Measurements from ENCODE around the gene GRB10. TPM values are rescaled to one million over a fixed set of nuclear protein-coding genes. Genes with fewer than 3 reads are reported as not detected.

GRB10 gene
- total RNA-seq, 2 experiments from 2014 or later: 1.4 to 1.8 TPM

GRCh38 chr7:50814166-50814565, 31.5 kb upstream of the GRB10 start:
- ATAC-seq (ENCODE audit: low read depth): no peak
- H3K4me3 Mint-ChIP-seq: no peak overlapping the region
- POLR2A ChIA-PET: interaction anchor here (0.7 kb wide), 1 partner anchor 149 kb away, joined by 3 read pairs; no protein-coding TSS in a partner anchor

GRCh38 chr7:50812841-50813475, 30.3 kb upstream of the GRB10 start:
- DNase-seq (no peak), ATAC-seq (ENCODE audit: low read depth) (no peak)
- H3K4me1 Mint-ChIP-seq: no peaks in the 10 kb centered on the region
- POLR2A ChIA-PET: no interaction called here
- no peaks in the 10 kb centered on the region for H3K36me3 Mint-ChIP-seq
- H3K27ac Mint-ChIP-seq: no peak overlapping the region
- no peak overlapping the region for H3K4me3 Mint-ChIP-seq
- no peaks in the 10 kb centered on the region for H3K9me3 Mint-ChIP-seq
- peaks cover 13% of the 10 kb centered on the region for H3K27me3 Mint-ChIP-seq

More at GRCh38 chr7:50814166-50814565, 31.5 kb upstream of the GRB10 start:
- Mint-ChIP-seq H3K4me1 (no peaks in the 10 kb centered on the region), H3K27me3 (peaks cover 17% of the 10 kb centered on the region), H3K9me3 (no peaks in the 10 kb centered on the region), H3K27ac (no peak overlapping the region), H3K36me3 (no peaks in the 10 kb centered on the region)
- no peak for DNase-seq

GRCh38 chr7:50812094-50812493, 29.4 kb upstream of the GRB10 start:
- no peak for ATAC-seq (ENCODE audit: low read depth)
- no peak for DNase-seq
- H3K27me3 Mint-ChIP-seq: peaks cover 11% of the 10 kb centered on the region
- H3K36me3 Mint-ChIP-seq: no peaks in the 10 kb centered on the region
- no peaks in the 10 kb centered on the region for H3K9me3 Mint-ChIP-seq
- POLR2A ChIA-PET: no interaction called here
- H3K4me1 Mint-ChIP-seq: no peaks in the 10 kb centered on the region
- no peak overlapping the region for H3K27ac Mint-ChIP-seq
- no peak overlapping the region for H3K4me3 Mint-ChIP-seq

- Mint-ChIP-seq H3K4me3 (no peak overlapping the region), H3K36me3 (no peaks in the 10 kb centered on the region), H3K4me1 (peaks cover 8% of the 10 kb centered on the region), H3K9me3 (no peaks in the 10 kb centered on the region), H3K27me3 (peaks cover 8% of the 10 kb centered on the region), H3K27ac (no peak overlapping the region)
- ATAC-seq (ENCODE audit: low read depth) (no peak), DNase-seq (no peak)
- POLR2A ChIA-PET: no interaction called here
Measured at GRCh38 chr7:50808282-50808888, 25.7 kb upstream of the GRB10 start.

- no peak for ATAC-seq (ENCODE audit: low read depth)
- POLR2A ChIA-PET: no interaction called here
- H3K4me3 Mint-ChIP-seq: no peak overlapping the region
Measured at GRCh38 chr7:50807026-50807730, 24.5 kb upstream of the GRB10 start.

GRCh38 chr7:50806143-50806542, 23.4 kb upstream of the GRB10 start:
- DNase-seq (no peak), ATAC-seq (ENCODE audit: low read depth) (no peak)
- Mint-ChIP-seq H3K4me3 (no peak overlapping the region), H3K27ac (no peak overlapping the region), H3K4me1 (peaks cover 8% of the 10 kb centered on the region), H3K27me3 (peaks cover 12% of the 10 kb centered on the region), H3K9me3 (no peaks in the 10 kb centered on the region), H3K36me3 (no peaks in the 10 kb centered on the region)
- POLR2A ChIA-PET: no interaction called here

More at GRCh38 chr7:50807026-50807730, 24.5 kb upstream of the GRB10 start:
- no peak for DNase-seq
- Mint-ChIP-seq H3K27me3 (peaks cover 10% of the 10 kb centered on the region), H3K27ac (no peak overlapping the region), H3K36me3 (no peaks in the 10 kb centered on the region), H3K9me3 (no peaks in the 10 kb centered on the region), H3K4me1 (peaks cover 8% of the 10 kb centered on the region)

GRCh38 chr7:50805447-50806125, 22.9 kb upstream of the GRB10 start:
- Mint-ChIP-seq H3K9me3 (no peaks in the 10 kb centered on the region), H3K27ac (no peak overlapping the region), H3K27me3 (peaks cover 12% of the 10 kb centered on the region), H3K4me1 (peaks cover 8% of the 10 kb centered on the region), H3K4me3 (no peak overlapping the region), H3K36me3 (no peaks in the 10 kb centered on the region)
- POLR2A ChIA-PET: no interaction called here
- DNase-seq (no peak), ATAC-seq (ENCODE audit: low read depth) (no peak)

GRCh38 chr7:50803359-50804337, 21.0 kb upstream of the GRB10 start:
- Mint-ChIP-seq H3K27me3 (peaks cover 23% of the 10 kb centered on the region), H3K36me3 (no peaks in the 10 kb centered on the region), H3K4me3 (no peak overlapping the region), H3K9me3 (no peaks in the 10 kb centered on the region), H3K27ac (no peak overlapping the region), H3K4me1 (peaks cover 8% of the 10 kb centered on the region)
- DNase-seq (no peak), ATAC-seq (ENCODE audit: low read depth) (no peak)
- POLR2A ChIA-PET: no interaction called here

GRCh38 chr7:50801907-50802306, 19.2 kb upstream of the GRB10 start:
- no peaks in the 10 kb centered on the region for H3K9me3 Mint-ChIP-seq
- H3K4me1 Mint-ChIP-seq: peaks cover 8% of the 10 kb centered on the region
- POLR2A ChIA-PET: no interaction called here
- H3K4me3 Mint-ChIP-seq: no peak overlapping the region
- no peaks in the 10 kb centered on the region for H3K36me3 Mint-ChIP-seq
- H3K27me3 Mint-ChIP-seq: peaks cover 23% of the 10 kb centered on the region
- no peak for ATAC-seq (ENCODE audit: low read depth)
- DNase-seq: no peak
- H3K27ac Mint-ChIP-seq: no peak overlapping the region

GRCh38 chr7:50799873-50800272, 17.2 kb upstream of the GRB10 start:
- peaks cover 3% of the 10 kb centered on the region for H3K4me1 Mint-ChIP-seq
- H3K27ac Mint-ChIP-seq: no peak overlapping the region
- no peak for ATAC-seq (ENCODE audit: low read depth)
- H3K9me3 Mint-ChIP-seq: no peaks in the 10 kb centered on the region
- POLR2A ChIA-PET: no interaction called here
- no peak overlapping the region for H3K4me3 Mint-ChIP-seq
- no peaks in the 10 kb centered on the region for H3K36me3 Mint-ChIP-seq
- peaks cover 30% of the 10 kb centered on the region for H3K27me3 Mint-ChIP-seq
- no peak for DNase-seq

- no peak for ATAC-seq (ENCODE audit: low read depth)
Measured at GRCh38 chr7:50798126-50798525, 15.4 kb upstream of the GRB10 start.

GRCh38 chr7:50795831-50796230, 13.1 kb upstream of the GRB10 start:
- H3K36me3 Mint-ChIP-seq: no peaks in the 10 kb centered on the region
- no peaks in the 10 kb centered on the region for H3K9me3 Mint-ChIP-seq
- DNase-seq (no peak), ATAC-seq (ENCODE audit: low read depth) (no peak)
- H3K4me3 Mint-ChIP-seq: no peak overlapping the region
- POLR2A ChIA-PET: no interaction called here
- peaks cover 50% of the 10 kb centered on the region for H3K27me3 Mint-ChIP-seq
- peaks cover 3% of the 10 kb centered on the region for H3K4me1 Mint-ChIP-seq
- no peak overlapping the region for H3K27ac Mint-ChIP-seq

More at GRCh38 chr7:50798126-50798525, 15.4 kb upstream of the GRB10 start:
- no peaks in the 10 kb centered on the region for H3K9me3 Mint-ChIP-seq
- H3K36me3 Mint-ChIP-seq: no peaks in the 10 kb centered on the region
- POLR2A ChIA-PET: no interaction called here
- no peak overlapping the region for H3K27ac Mint-ChIP-seq
- H3K4me3 Mint-ChIP-seq: no peak overlapping the region
- no peak for DNase-seq
- no peaks in the 10 kb centered on the region for H3K4me1 Mint-ChIP-seq
- H3K27me3 Mint-ChIP-seq: peaks cover 40% of the 10 kb centered on the region

GRCh38 chr7:50795253-50795652, 12.6 kb upstream of the GRB10 start:
- no peak overlapping the region for H3K27ac Mint-ChIP-seq
- no peak for ATAC-seq (ENCODE audit: low read depth)
- no peaks in the 10 kb centered on the region for H3K9me3 Mint-ChIP-seq

More at GRCh38 chr7:50795253-50795652, 12.6 kb upstream of the GRB10 start:
- POLR2A ChIA-PET: no interaction called here
- peaks cover 3% of the 10 kb centered on the region for H3K4me1 Mint-ChIP-seq
- no peak for DNase-seq
- H3K36me3 Mint-ChIP-seq: no peaks in the 10 kb centered on the region
- H3K4me3 Mint-ChIP-seq: no peak overlapping the region
- peaks cover 53% of the 10 kb centered on the region for H3K27me3 Mint-ChIP-seq
